HUDEP-2 (cell line): ENCODE measurements around the gene CRYBA1.
"Not testable (repeated sequence)": the region's sequence is repeated elsewhere in the genome, so short reads cannot be mapped to it uniquely, and the experiment has no call there.

ENCODE experiments used
- DNase-seq, 76 experiments: peaks; one replicate each; lab custom pipeline; 2025; ENCODE audit not compliant: unreplicated experiment in 76 of 76; lab: John Stamatoyannopoulos, UW

The CRYBA1 gene

GRCh38 chr17:29246628-29247027 is at the start of gene CRYBA1:
CRYBA1 (plus strand) TSS chr17:29246859; CDS start chr17:29246864, 5 bp downstream.
- no peak for DNase-seq

GRCh38 chr17:29197516-29198272 is 49.0 kb upstream of the CRYBA1 start:
- DNase-seq: no peak

GRCh38 chr17:29204068-29204804 is 42.4 kb upstream of the CRYBA1 start:
- DNase-seq: not testable (repeated sequence)

GRCh38 chr17:29205047-29205446 is 41.6 kb upstream of the CRYBA1 start:
- DNase-seq: no peak

- no peak for DNase-seq
Observed at GRCh38 chr17:29207975-29208374, 38.7 kb upstream of the CRYBA1 start.

GRCh38 chr17:29209073-29209472 is 37.6 kb upstream of the CRYBA1 start:
- DNase-seq: no peak

- DNase-seq: no peak
Observed at GRCh38 chr17:29210879-29211278, 35.8 kb upstream of the CRYBA1 start.

GRCh38 chr17:29212094-29212631 is 34.5 kb upstream of the CRYBA1 start:
- no peak for DNase-seq

- no peak for DNase-seq
Observed at GRCh38 chr17:29212681-29213121, 34.0 kb upstream of the CRYBA1 start.

GRCh38 chr17:29214215-29215146 is 32.2 kb upstream of the CRYBA1 start:
- DNase-seq: no peak

- DNase-seq: no peak
Observed at GRCh38 chr17:29215174-29215573, 31.5 kb upstream of the CRYBA1 start.

GRCh38 chr17:29215717-29216116 is 30.9 kb upstream of the CRYBA1 start:
- no peak for DNase-seq

GRCh38 chr17:29216181-29216580 is 30.5 kb upstream of the CRYBA1 start:
- no peak for DNase-seq

- no peak for DNase-seq
Observed at GRCh38 chr17:29216856-29217255, 29.8 kb upstream of the CRYBA1 start.

GRCh38 chr17:29219378-29220047 is 27.1 kb upstream of the CRYBA1 start:
- peak in 69 of 76 experiments; percentile 10 to 82 (median 59) for DNase-seq

- not testable (repeated sequence) for DNase-seq
Observed at GRCh38 chr17:29221338-29221737, 25.3 kb upstream of the CRYBA1 start.

- DNase-seq: no peak
Observed at GRCh38 chr17:29225396-29225795, 21.3 kb upstream of the CRYBA1 start.

- no peak for DNase-seq
Observed at GRCh38 chr17:29233301-29233700, 13.4 kb upstream of the CRYBA1 start.

GRCh38 chr17:29234972-29235371 is 11.7 kb upstream of the CRYBA1 start:
- DNase-seq: not testable (repeated sequence)

GRCh38 chr17:29235904-29236303 is 10.8 kb upstream of the CRYBA1 start:
- no peak for DNase-seq
